ENCODE results near the gene DIS3L2. TPM values are rescaled to one million over a fixed set of nuclear protein-coding genes. Genes with fewer than 3 reads are reported as not detected.

Gene DIS3L2
- total and polyA plus RNA-seq, 2 of the 4 experiments (the other 2 are of a cell fraction): 14.7 to 19.2 TPM

GRCh38 chr2:232372231-232373208 lies 411.0 kb downstream of the DIS3L2 start:
- Histone ChIP-seq H2BK15ac (ENCODE audit: low read depth, low read length) (no peak overlapping the region), H3K79me1 (ENCODE audit: low read depth in 1 of 2, low read length in 2 of 2) (no peaks in the 10 kb centered on the region), H3K9me3 (ENCODE audit: control insufficient read depth, insufficient read depth, low read length) (no peaks in the 10 kb centered on the region), H3K27ac (ENCODE audit: insufficient read depth, low read length) (no peak overlapping the region), H2BK120ac (ENCODE audit: low read depth, low read length) (no peak overlapping the region), H4K91ac (ENCODE audit: insufficient read depth, low read depth, low read length) (no peak overlapping the region), H3K36me3 (ENCODE audit: control insufficient read depth, insufficient read depth, low read length) (no peaks in the 10 kb centered on the region), H3K9me1 (ENCODE audit: insufficient read depth, low read length) (no peaks in the 10 kb centered on the region), H4K20me1 (ENCODE audit: insufficient read depth, low read length) (no peaks in the 10 kb centered on the region), H2AFZ (replicated peaks; ENCODE audit: low read length, poor library complexity) (no peak overlapping the region), H3K4ac (ENCODE audit: low read depth, low read length) (no peak overlapping the region), H3K4me3 (ENCODE audit: insufficient read depth, low read depth, low read length) (no peak overlapping the region), H2BK20ac (ENCODE audit: low read depth, low read length) (no peak overlapping the region), H3K27me3 (ENCODE audit: control insufficient read depth, insufficient read depth, low read length) (peaks cover 36% of the 10 kb centered on the region), H3K18ac (ENCODE audit: low read depth, low read length) (no peak overlapping the region), H4K8ac (ENCODE audit: low read depth in 2 of 2, low read length in 2 of 2) (no peak overlapping the region), H3K23ac (ENCODE audit: low read depth, low read length) (no peak overlapping the region), H3K4me2 (ENCODE audit: low read depth, low read length) (no peak overlapping the region), H2BK5ac (ENCODE audit: low read depth, low read length, poor library complexity, severe bottlenecking) (no peak overlapping the region), H3K56ac (ENCODE audit: extremely low read depth, insufficient read depth, low read length) (no peak overlapping the region), H3K14ac (replicated peaks; ENCODE audit: low read depth, low read length) (no peak overlapping the region; the same call in 1 of the 2 replicates), H2AK9ac (replicated peaks; ENCODE audit: low read depth, low read length, poor library complexity) (no peak overlapping the region), H3K9ac (ENCODE audit: low read depth, low read length) (no peak overlapping the region), H2AK5ac (ENCODE audit: low read depth, low read length) (no peak overlapping the region), H4K5ac (ENCODE audit: low read depth, low read length) (no peak overlapping the region), H3K4me1 (ENCODE audit: control insufficient read depth, insufficient read depth, low read length) (no peaks in the 10 kb centered on the region; the same call in 1 of the 2 replicates)
- WGBS, 2 experiments (ENCODE audit: extremely low coverage in 2 of 2, insufficient read length in 1 of 2): 81% methylated on average over 7 of the region's 18 CpGs; no CpG with 5 or more reads in 1 of the 2 experiments
- intact Hi-C loops (cut with micrococcal nuclease) (no loop called here), in situ Hi-C loops (cut with MboI; ENCODE audit: low sequenced_read_pairs) (no loop called here), dilution Hi-C loops (cut with HindIII; ENCODE audit: low sequenced_read_pairs, unreplicated experiment) (no loop called here)
- ChIA-PET POLR2A (ENCODE audit: unreplicated experiment) (no interaction called here), CTCF (interaction anchor here (0.6 kb wide), 1 partner anchor 67 kb away, joined by 3 read pairs; no protein-coding TSS in a partner anchor)
- ATAC-seq (ENCODE audit: low read depth) (no peak), DNase-seq (peak; percentile 52)
- peak; percentile 93 for TF ChIP-seq CEBPB (IDR thresholded peaks at IDR 0.05; ENCODE audit: low read depth, low read length)
- TF ChIP-seq, protein P1, sequence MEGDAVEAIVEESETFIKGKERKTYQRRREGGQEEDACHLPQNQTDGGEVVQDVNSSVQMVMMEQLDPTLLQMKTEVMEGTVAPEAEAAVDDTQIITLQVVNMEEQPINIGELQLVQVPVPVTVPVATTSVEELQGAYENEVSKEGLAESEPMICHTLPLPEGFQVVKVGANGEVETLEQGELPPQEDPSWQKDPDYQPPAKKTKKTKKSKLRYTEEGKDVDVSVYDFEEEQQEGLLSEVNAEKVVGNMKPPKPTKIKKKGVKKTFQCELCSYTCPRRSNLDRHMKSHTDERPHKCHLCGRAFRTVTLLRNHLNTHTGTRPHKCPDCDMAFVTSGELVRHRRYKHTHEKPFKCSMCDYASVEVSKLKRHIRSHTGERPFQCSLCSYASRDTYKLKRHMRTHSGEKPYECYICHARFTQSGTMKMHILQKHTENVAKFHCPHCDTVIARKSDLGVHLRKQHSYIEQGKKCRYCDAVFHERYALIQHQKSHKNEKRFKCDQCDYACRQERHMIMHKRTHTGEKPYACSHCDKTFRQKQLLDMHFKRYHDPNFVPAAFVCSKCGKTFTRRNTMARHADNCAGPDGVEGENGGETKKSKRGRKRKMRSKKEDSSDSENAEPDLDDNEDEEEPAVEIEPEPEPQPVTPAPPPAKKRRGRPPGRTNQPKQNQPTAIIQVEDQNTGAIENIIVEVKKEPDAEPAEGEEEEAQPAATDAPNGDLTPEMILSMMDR (conservative IDR thresholded peaks at IDR 0.05; ENCODE audit: low read depth, low read length): no peak
- BruUV-seq (replicated peaks): no TSS peak
